Measurements from ENCODE around the gene SLX9.
"Not testable (repeated sequence)": the region's sequence is repeated elsewhere in the genome, so short reads cannot be mapped to it uniquely, and the experiment has no call there.

SLX9 gene

GRCh38 chr21:44902268-44903049, 37.4 kb upstream of the SLX9 start:
- DNase-seq (ENCODE audit: low read depth), result no peak

DNA sequence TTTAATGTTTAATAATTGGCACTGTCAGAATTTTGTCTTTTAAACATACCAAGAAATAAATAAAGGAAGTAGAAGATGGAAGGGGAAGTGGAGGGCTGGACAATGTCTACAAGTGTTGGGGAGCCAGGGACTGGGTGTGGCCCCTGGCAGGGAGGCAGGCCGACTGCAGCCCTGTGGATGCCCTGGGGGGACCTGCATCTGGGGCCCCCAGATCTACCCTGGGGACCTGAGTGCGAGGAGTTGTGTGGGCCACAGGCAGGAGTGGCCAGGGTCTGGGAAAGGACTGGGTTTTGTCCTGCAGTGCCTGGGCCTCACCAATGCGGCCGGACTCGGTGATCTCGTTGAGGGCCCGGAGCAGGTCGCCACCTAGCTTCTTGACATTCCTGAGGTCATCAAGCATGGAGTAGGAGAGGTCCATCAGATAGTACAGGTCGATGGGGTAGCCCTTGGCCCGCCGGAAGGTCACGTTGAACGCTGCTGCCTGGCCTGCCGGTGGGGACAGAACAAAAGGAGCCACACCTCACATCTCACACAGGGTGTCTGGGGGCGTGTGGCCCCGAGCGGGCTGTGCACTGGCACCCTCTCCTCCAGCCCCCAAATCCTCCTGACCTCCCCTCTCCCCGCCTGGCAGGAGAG, 36.7 kb upstream of the SLX9 start:
- no peak for DNase-seq (ENCODE audit: low read depth)

GRCh38 chr21:44903689-44904088, 36.1 kb upstream of the SLX9 start:
- DNase-seq (ENCODE audit: low read depth), result no peak

DNA sequence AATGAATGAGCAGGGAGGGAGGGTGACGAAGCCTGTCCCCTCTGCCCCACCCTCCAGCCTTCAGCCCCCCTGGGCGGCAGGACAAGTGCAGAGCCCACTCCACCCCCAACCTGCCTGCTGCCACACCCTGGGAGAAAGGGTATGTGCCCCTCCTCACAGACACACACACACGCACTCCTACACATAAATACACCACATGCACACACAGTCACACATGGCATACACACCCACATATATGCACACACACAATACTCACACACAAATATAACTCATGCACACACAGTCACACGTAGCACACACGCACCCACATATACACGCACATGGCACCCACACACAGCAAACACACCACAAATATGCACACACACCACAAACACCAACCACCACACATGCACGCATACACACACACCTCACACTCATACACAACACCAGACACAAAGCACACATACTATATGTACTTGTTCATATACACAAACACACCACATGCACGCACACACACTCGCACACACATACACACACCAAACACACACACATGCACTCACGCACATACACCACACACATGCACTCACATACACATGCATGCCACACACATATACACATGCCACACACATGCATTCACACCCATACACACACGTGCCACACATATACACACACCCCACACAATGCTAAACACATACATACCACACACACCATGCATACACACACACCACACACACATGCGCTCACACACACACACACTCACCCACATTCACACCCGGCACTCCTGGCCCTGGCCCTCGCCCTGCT, 35.5 kb upstream of the SLX9 start:
- no peak for DNase-seq (ENCODE audit: low read depth)

- no peak for DNase-seq (ENCODE audit: low read depth)
These were observed 34.7 kb upstream of the SLX9 start for GRCh38 chr21:44905016-44905727.

DNA sequence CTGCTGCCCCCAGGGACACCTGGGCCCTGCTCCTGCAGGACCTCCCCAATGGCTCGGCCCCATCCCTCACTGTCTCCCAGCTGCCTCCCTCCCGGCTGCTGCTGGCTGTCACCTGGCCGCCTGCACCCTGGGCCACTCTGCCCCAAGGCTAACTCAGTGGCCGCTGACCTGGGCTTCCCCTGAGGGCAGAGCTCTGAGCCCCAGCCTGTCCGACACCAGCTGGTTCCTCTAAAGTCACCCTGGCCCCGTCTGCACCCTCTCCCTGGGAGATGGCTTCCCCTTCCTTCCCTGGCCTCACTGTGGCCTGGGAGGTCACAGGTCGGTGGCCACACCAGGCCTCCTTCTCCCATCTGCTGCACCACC, 34.1 kb upstream of the SLX9 start:
- no peak for DNase-seq (ENCODE audit: low read depth)

GRCh38 chr21:44907225-44907965, 32.4 kb upstream of the SLX9 start:
- no peak for DNase-seq (ENCODE audit: low read depth)

- DNase-seq (ENCODE audit: low read depth), result no peak
These were observed 31.6 kb upstream of the SLX9 start for GRCh38 chr21:44907966-44908895.

DNA sequence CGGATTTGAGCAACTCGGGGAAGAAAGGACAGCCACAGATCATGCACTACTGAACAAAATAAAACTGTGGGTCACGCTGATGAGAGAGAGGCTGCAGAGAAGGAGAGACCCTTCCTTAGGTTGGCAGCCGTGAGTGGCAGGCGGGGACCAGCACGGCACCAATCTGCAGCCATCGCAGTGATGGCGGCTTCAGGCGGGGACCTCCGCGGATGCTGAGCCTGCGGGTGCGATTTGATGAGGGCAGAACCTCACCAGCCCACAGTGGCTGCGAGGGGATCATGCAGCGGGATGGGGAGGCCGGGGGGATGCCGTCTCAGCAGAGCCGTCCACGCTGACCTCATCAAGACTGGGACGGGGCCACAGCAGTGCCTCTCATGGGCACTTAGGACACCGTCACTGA, 30.9 kb upstream of the SLX9 start:
- DNase-seq (ENCODE audit: low read depth), result no peak

DNA sequence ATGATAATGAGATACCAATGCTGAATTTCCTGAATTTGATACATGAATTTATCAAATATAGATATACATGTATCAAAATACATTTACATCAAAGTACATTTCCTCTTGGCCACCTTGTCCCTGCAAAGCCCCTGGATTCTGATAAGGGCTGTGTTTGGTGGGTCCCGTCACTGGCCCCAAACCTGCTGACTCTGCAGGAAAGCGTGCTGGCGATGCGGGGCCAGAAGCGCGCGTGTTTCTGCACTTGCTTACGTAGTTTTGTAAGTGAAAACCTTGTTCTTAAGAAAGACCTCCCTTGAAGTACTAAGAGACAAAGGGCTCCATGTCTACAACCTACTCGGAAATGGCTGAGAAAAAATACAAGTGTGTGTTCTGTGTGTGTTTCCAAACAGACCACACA, 30.1 kb upstream of the SLX9 start:
- no peak for DNase-seq (ENCODE audit: low read depth)

DNA sequence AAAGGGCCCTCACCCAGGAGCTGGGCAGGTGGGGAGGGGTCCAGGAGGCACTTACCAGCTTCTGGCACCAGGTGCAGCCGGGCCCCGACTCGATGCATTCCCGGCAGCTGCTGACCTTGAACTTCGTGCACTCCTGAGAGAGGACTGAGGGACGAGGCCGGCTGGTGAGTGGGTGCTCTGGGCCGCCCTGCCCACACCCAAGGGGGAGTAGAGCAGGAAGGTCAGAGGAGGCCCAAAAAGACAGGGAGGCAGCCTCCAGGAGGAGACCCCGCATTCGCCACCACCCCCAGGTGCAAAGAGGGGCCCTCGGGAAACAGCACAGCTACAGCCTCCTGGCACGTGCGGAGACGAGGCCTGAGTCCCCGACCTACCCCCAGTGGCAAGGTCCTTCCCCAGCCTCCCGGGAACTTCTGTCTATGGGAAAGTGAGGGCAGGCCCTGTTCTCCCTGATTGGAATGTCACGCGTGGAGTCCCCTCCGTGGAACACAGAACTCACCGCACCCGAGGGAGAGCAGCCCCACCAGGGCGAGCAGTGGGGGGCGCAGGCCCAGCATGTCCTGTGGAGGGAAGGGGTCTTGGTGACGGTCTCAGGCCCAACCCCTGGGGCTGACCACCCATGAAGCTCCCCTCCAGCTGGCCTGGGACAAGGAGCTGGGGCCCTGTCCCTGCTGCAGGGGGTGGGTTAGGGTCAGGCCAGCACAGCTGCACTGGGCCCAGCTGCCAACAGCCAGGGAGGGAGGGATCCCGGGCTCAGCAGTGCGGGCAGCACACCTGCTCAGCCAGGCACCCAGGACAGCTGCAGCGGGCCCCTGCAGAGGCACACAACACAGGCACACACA, 29.4 kb upstream of the SLX9 start:
- no peak for DNase-seq (ENCODE audit: low read depth)

- no peak for DNase-seq (ENCODE audit: low read depth)
These were observed 28.8 kb upstream of the SLX9 start for GRCh38 chr21:44911068-44911383.

- DNase-seq (ENCODE audit: low read depth), result no peak
These were observed 28.3 kb upstream of the SLX9 start for GRCh38 chr21:44911384-44912157.

- DNase-seq (ENCODE audit: low read depth), result no peak
These were observed 27.7 kb upstream of the SLX9 start for GRCh38 chr21:44912158-44912473.

- not testable (repeated sequence) for DNase-seq (ENCODE audit: low read depth)
These were observed 27.1 kb upstream of the SLX9 start for GRCh38 chr21:44912506-44913412.

DNA sequence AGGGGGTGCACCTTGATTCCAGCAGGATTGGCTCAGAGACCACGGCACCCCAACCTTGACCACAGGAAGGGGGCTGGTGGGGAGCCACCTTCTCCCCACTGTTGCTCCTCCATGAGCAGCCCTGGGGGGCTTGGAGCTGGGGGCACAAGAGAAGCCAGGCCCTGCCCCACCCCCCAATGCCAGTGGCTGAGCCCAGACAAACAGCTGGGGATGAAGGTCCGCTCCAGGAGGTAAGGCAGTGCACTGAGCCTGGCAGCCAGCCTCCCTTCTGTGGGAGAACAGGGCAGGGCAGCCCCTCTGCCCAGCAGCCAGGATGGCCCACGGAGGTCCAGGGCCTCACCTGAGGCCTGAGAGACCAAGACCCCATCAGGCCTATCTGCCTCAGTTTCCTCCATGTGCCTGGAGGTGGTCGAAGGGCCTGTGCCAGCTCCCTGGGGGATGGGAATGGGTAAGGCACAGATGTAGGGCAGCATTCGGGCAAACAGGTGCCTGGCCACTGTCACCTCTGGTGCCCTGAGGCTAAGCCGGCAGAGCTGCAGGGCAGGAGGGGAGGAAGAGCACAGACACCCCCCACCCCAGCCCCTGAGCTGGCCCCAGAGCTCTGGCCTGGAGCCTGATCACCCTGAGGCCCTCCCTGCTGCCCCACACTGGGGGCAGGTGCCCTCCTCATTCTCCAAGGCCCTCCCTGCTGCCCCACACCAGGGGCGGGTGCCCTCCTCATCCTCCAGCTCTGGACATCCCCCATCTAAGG, 26.2 kb upstream of the SLX9 start:
- DNase-seq (ENCODE audit: low read depth), result no peak

DNA sequence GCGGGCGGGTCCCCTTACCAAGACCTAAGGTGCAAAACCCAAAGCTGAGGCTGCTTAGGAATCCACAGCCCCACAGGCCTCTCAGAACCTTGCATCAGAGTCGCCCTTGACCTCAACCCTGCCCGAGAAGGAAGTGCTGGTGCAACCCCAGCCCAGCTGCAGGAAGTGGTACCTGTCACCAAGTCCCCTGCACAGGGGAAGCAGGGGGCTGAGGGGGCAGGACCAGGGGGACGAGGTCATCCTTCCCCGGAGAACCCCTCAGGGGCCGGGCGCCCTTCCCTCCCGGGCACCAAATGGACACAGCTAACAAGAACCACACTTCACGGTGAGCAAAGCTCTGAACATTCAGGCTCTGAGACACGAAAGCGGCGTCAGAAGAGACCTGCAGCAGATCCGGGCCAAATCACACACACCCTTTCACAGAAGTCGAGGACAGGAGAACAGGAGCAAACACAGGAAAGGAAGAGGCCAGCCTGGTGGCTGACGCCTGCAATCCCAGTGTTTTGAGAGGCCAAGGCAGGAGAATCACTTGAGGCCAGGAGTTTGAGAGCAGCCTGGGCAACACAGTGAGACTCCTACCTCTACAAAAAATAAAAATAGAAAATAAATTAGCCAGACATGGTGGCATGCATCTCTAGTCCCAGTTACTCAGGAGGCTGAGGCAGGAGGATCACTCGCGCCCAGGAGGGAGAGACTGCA, 25.5 kb upstream of the SLX9 start:
- no peak for DNase-seq (ENCODE audit: low read depth)
